Omental fat pad (tissue), 4 donors: ENCODE data around the gene MLIP. TPM values are rescaled to one million over a fixed set of nuclear protein-coding genes. Genes with fewer than 3 reads are reported as not detected.

ENCODE experiments used
- ATAC-seq: fragments of 150-250 bp; one replicate; pipeline ENCODE4 v1.9.1; 2016; ENCODE audit warnings: mild to moderate bottlenecking, moderate library complexity; ENCODE audit not compliant: low FRiP score
- DNase-seq: peaks from one replicate; pipeline ENCODE4 v3.0.0-alpha.2; 2019; ENCODE audit warnings: low spot score
- total RNA-seq, 4 donors: library from RNA; depleted of rRNA; stranded (reverse); fragments of >200 nt; gene quantifications; one replicate each; pipeline ENCODE4 v1.1.0, GENCODE V29; 2016
- TF ChIP-seq, protein P1 (sequence below), 3 donors: fragments of 450-650 bp; IDR thresholded peaks; one replicate each; pipeline ENCODE4 v1.5.1; 2016 to 2017; ENCODE audit warnings: antibody characterized with exemption in 3 of 3, mild to moderate bottlenecking in 3 of 3, moderate library complexity in 2 of 3

The MLIP gene
- total RNA-seq, 4 donors from 2014 or later = 0.47 to 2.3 (median 0.75) TPM; not detected in 1

DNA sequence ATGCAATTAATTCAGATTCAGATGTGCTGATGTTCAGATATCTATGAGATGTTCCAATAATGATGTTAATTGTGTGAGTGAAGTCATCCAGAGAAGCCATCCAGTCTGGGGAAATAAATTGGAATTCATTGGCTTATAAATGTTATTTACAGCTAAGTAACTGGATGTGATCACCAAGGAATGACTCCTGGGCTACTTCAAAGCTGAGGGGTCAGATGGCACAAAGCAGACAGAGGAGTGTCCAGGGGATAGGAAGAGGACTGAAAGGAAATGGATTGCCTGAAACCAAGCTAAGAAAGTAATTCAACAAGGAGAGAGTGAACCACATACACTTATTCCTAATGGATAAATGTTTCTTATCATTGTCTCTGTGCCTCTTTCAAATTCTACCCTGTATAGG lies 4.5 kb upstream of the MLIP start:
- TF ChIP-seq, protein P1, sequence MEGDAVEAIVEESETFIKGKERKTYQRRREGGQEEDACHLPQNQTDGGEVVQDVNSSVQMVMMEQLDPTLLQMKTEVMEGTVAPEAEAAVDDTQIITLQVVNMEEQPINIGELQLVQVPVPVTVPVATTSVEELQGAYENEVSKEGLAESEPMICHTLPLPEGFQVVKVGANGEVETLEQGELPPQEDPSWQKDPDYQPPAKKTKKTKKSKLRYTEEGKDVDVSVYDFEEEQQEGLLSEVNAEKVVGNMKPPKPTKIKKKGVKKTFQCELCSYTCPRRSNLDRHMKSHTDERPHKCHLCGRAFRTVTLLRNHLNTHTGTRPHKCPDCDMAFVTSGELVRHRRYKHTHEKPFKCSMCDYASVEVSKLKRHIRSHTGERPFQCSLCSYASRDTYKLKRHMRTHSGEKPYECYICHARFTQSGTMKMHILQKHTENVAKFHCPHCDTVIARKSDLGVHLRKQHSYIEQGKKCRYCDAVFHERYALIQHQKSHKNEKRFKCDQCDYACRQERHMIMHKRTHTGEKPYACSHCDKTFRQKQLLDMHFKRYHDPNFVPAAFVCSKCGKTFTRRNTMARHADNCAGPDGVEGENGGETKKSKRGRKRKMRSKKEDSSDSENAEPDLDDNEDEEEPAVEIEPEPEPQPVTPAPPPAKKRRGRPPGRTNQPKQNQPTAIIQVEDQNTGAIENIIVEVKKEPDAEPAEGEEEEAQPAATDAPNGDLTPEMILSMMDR (IDR thresholded peaks at IDR 0.05) = no peak
- ATAC-seq = no peak

GRCh38 chr6:54107470-54108090 lies 3.7 kb upstream of the MLIP start:
- DNase-seq (no peak), ATAC-seq (no peak)
- TF ChIP-seq, protein P1 (IDR thresholded peaks at IDR 0.05) = no peak

More for the DNA sequence above, 4.5 kb upstream of the MLIP start:
- DNase-seq = no peak

DNA sequence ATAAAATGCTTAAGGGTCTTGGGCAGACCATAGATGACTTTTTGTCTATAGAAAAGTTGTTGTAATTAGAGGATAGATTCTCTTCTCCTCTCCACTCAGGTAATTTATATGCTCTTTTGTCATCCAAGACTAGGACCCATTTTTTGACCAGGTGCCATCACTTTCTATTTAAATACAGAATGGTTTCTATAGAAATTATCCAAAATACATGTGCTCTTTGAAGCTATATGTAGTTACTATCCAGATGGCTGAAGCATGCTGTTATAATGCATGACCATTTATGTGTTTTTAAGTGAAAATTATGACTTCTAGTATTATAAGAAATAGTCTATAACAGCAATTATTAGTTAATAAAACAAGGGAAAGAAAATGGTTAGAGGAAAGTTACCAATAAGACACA lies 3.0 kb upstream of the MLIP start:
- ATAC-seq (no peak), DNase-seq (no peak)
- TF ChIP-seq, protein P1 (IDR thresholded peaks at IDR 0.05) = no peak

DNA sequence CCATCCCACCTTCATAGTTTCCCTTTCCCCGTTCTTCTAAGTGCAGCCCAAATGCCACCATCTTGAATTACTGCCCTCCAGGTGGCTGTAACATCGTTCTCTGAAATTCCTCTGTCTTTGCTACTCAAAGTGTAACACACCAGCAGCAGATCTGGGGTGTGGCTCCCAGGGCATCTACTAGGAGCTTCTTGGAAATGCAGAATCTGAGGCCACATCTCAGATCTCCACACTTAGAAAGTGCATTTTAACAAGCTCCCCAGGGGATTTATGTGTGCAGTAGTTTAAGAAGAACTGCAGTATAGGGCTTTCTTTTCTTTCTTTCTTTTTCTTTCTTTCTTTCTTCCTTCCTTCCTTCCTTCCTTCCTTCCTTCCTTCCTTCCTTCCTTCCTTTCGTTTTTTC lies 1.7 kb upstream of the MLIP start:
- TF ChIP-seq, protein P1 (IDR thresholded peaks at IDR 0.05) = no peak
- no peak for ATAC-seq
- DNase-seq = no peak

DNA sequence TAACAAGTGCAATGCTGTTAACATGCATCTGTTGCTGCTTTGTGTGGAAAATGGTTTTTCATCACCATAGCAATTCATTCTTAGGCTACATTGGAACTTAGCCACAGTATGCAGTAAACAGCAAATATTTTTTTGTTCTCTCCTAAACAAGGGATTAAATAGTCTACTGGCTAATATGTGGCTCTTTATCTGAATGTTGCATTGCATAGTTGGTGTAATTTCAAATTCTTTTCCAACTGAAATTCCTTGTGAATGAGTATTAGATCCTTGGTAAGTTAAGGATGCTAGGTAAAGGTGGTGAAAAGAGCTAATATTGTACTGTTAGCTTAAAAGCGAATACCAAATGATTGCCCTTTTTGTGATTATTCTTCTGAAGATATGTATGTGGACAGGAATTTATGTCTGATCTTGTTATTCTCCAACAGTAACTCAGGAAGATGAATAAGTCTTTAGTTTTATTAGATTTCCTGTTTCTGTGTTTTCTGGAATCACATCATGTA lies 958 bp downstream of the MLIP start:
- ATAC-seq (no peak), DNase-seq (no peak)
- TF ChIP-seq, protein P1 (IDR thresholded peaks at IDR 0.05) = no peak

- no peak for ATAC-seq
- no peak for DNase-seq
- TF ChIP-seq, protein P1 (IDR thresholded peaks at IDR 0.05) = no peak
Measured at GRCh38 chr6:54114991-54115390, 3.7 kb downstream of the MLIP start.

DNA sequence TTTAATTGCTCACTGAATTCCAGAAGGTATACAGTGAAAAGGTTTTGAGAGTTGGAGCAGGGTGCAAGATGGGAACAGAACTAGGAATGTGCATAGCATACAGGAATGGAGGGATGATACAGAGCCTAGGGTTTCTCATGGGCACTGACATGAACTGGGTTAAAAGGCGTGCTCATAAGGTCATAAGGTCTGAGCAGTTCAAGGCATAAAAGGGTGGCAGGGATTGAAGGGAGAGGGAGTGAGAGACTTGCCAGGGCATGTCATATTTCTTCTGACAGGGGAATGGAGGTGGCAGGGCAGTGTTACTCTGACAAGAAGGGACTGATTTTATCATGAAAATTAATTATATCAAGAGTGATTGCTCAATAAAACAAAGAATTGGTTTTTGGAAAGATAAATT lies 4.7 kb downstream of the MLIP start:
- no peak for DNase-seq
- no peak for ATAC-seq
- TF ChIP-seq, protein P1 (IDR thresholded peaks at IDR 0.05) = no peak
